Urothelium cell line (cell line): ENCODE data around the gene ACAD8.

Experiments used
- DNase-seq: peaks from one replicate; pipeline ENCODE4 v3.0.0; 2011; ENCODE audit warnings: low spot score, mixed read lengths
- FAIRE-seq: peaks from 2 replicates; lab custom pipeline; 2011; peaks lifted over from hg19 to GRCh38; lab: Jason Lieb, UNC

Gene ACAD8

DNA sequence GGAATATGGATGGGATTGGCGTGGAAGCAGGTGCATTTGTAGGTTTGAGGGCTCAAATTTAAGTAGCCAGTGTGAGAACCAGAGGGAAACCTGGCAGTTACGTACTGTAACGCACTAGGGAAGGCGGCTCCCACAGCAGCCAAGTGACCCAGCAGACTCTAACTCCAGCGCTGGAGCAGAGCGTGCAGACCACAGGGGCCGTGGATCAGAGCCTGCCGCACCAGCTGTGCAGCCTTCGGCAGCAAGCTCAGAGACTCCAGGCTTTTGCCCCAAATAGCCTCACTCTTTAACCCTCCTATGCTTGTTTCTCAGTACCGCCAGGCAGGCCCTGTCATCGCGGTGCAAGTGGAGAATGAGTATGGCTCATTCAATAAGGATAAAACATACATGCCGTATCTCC lies 35.1 kb downstream of the ACAD8 start:
- FAIRE-seq = no peak
- DNase-seq = no peak

DNA sequence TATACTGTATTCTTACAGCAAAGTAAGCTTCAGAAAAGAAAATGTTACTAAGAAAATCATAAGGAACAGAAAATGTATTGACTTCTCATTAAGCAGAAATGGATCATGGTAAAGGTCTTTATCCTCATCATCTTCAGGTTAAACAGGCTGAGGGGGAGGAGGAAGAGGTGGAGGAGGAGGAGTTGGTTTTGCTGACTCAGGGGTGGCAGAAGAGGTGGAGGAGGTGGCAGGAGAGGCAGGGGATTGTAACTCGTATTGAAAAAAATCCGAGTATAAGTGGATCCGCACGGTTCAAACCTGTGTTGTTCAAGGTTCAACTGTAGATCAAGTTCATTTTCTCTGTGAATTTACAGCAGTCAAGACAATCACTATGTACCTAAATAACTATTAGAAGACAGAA lies 35.8 kb downstream of the ACAD8 start:
- FAIRE-seq = no peak

DNA sequence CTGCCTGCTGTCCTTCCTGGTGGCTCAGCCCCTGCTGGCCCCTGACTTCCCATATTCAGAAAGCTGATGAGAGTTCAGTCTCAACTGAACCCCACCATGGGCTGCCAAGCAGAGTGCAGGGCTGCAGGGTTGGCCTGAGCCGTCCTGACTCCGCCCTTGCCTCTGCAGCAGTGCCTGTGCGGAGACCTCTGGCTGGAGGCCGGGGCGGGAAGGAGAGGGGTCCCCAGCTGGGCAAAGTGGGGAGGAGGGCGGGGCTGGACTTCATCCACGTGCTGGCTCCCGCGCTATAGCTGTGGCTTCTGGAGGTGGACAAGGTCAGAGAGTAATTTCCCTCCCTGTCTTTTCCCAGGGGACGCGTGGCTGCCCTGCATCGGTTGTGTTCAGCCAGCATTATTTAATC lies 36.4 kb downstream of the ACAD8 start:
- DNase-seq (no peak), FAIRE-seq (no peak)

More for the DNA sequence above, 35.8 kb downstream of the ACAD8 start:
- DNase-seq = no peak

DNA sequence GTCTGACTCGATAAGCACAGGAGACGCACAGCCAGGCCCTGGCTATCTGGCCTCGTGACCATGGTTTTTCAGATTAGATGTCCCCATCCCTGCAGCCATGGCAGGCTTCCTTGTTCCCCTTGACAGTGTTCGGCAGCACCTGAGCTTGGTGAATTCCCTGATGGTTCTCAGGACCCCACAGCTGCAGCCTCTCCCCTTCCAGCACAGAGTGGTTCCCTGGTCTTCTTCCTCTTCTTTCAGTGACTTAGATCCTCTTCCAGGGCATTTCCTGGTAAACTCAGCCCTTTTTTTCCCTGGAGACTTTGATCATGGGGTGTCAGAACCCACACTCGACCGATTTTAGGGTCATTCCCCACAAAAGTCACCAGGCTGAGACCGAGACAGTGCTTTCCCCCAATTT lies 37.3 kb downstream of the ACAD8 start:
- no peak for FAIRE-seq
- DNase-seq = no peak

DNA sequence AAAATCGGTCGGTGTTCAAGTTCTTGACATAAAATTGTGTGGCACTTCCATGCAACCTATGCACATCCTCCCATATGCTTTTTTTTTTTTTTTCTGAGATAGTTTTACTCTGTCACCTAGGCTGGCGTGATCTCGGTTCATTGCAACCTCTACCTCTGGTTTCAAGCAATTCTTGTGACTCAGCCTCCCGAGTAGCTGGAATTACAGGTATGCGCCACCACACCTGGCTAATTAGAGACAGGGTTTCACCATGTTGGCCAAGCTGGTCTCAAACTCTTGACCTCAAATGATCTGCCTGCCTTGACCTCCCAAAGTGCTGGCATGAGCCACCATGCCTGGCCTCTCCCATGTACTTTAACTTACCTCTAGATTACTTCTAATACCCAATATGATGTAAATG lies 37.8 kb downstream of the ACAD8 start:
- DNase-seq (no peak), FAIRE-seq (no peak)

DNA sequence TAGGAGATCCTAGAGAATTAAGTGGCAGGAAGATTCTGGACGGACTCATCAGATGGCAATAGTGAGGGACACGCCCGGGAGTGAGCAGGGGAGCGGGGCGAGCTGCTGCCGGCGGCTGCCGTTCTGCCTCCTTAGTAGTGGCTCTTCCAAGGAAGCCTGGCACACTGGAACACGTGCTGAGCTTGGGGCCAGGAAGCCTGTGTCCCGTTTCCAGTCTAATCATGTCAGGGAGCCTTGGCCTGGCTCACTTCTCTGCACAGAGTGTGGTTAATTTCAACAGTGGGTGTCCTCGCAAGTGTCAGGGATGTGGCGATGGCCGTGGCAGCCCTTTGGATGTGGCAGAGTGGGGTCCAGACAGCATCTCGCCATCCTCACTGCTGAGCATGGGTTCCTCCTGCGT lies 39.3 kb downstream of the ACAD8 start:
- no peak for DNase-seq
- no peak for FAIRE-seq

DNA sequence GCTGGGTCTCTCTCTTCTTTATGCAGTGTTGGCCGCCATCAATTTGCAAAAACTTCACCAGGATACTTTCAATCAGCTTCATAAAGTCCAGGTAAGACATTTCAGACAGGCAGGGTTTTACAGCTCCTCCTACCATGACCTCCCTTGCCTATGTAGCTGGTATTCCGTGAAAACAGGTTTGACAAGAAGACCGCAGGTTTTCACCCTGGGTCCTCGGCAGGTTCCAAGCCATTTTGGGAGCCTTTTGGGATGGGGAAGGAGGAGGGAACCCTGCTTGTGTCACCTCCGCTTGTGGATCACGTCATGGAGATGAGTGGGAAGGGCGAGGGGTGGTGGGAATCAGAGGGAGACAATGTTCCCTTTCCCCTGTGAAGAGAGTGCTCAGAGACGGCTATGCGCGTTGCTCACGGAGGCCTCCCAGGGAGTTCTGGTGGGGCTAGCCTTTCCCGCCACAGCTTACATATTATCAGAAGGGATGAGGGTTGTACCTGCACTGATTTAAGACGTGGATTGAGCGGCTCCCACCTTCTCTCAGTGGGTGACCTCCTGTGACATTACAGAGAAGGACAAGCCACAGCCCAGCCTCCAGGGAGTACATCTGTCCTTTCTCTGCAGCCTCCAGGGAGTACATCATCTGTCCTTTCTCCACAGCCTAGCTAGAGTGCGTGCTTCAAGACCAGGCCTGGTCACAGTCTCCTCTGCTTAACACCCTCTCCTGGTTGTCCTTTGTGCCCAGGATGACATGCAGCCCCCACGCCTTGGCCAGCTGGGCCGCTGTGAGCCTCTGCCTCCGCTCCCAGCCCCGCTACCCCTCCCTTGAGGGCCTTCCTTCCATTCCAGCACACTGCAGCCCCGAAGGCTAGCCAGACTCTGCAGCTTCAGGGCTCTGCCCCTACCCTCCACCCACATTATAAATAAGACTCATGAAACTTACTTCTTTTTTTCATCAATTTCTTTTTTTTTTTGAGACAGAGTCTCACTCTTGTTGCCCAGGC lies 40.0 kb downstream of the ACAD8 start:
- FAIRE-seq = no peak

DNA sequence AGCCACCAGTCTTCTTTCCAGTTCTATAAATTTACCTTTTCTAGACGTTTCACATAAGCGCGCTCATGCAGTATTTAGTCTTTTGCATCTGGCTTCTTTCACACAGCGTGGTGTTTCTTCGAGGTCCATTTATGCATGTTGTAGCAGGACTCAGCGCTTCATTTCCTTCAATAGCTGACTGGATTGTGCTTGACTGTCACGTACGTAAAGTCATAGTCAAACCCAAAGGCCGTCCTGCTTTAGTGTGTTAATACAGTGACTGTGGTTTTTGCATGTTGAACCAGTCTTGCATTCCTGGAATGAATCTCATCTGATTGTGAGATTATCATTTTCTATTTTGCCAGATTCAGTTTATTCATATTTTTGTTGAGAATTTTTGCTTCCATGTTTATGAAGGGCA lies 41.3 kb downstream of the ACAD8 start:
- no peak for DNase-seq
- FAIRE-seq = no peak

More for the DNA sequence above, 40.0 kb downstream of the ACAD8 start:
- no peak for DNase-seq

DNA sequence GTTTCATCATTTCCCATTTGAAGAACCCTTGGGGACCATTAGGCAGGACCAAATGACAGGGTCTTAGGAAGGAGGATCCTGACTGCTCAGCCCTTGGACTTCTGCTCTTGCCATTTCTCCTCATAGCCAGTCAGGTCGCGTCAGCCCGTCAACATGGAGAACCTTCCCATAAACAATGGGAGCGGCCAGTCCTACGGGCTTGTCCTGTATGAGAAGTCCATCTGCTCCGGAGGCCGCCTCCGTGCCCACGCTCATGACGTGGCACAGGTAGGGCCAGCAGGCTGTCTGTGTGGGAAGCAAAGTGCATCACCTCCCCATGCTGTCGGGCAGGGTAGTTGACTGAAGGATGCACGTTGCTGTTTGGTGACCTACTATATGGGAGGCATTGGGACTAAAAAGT lies 58.9 kb downstream of the ACAD8 start:
- FAIRE-seq = no peak
- no peak for DNase-seq

DNA sequence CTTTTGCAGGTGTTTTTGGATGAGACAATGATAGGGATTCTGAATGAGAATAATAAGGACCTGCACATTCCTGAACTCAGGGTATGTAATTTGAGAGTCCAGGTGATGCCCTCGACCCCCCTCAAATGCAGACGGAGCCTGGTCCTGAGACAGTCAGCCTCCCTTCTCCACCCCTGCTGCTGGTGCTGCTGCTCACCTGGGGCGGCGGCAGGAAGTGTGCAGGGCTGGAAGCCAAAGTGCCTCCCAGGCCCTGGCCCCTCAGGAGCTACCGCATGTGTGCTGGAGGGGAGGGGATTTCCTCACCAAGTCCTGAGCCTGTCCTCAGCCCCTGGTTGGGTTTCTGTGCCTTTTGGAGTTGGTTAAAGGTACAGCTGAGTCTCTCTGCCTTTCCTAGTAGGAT lies 59.4 kb downstream of the ACAD8 start:
- DNase-seq (no peak), FAIRE-seq (no peak)

DNA sequence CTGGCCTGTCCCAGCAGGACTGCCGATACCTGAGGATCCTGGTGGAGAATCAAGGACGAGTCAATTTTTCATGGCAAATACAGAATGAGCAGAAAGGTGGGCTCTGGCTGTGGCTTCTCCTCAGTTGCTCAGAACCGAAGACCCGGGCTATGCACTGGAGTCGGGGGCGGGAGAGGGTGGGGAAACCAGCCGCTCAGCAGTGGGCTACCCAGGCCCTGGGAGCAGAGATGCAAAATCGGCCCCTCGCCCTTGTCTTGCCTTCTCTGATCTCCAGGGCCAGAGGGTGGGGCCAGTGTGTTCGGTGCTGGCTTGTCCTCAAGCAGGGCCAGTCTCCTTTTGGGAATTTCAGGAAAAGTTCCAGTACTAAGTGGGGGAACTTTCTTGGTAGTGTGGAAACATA lies 60.0 kb downstream of the ACAD8 start:
- no peak for FAIRE-seq

DNA sequence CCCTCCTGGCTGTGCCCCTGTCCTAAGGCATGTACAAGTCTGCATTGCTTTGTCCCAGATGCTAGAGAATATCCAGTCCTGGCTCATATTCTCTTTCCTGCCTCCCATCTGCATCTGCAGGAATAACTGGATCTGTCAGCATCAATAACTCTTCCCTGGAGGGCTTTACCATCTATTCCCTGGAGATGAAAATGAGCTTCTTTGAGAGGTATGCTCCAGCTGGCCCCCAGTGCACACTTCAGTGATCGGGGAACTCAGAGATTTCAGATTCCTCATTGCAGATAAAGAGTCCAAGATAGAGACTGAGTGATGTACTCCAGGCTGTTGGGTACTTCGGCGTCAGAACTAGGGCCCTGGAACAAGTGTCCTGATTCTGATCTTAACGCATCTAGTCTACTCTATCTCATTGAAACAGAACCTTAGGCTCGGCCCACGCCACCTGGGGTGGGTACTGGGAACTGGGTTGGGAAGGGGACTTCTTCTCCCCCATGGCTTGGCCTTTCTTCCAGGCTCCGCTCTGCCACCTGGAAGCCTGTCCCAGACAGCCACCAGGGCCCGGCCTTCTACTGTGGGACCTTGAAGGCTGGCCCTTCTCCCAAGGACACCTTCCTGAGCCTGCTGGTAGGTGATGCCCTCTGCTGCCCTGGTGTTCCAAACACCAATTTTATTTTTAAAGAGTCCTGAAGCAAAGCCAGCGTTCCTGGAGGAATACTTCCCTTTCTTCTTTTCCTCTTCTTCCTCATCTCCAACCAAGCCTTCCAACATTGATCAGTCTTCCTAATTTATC lies 60.6 kb downstream of the ACAD8 start:
- no peak for DNase-seq
- no peak for FAIRE-seq

More for the DNA sequence above, 60.0 kb downstream of the ACAD8 start:
- no peak for DNase-seq
